Stimulated activated CD8-positive, alpha-beta memory T cell treated with anti-CD3 and anti-CD28 coated beads, Interleukin-2, amount 100 ng/mL, for 48 hours (primary cell): Measurements from ENCODE around the gene ADAM12.
"Not testable (repeated sequence)": the region's sequence is repeated elsewhere in the genome, so short reads cannot be mapped to it uniquely, and the experiment has no call there.

Experiments used
- DNase-seq, 2 donors: peaks; one replicate each; pipeline ENCODE4 v3.0.0-alpha.2; 2020; ENCODE audit warnings: low read depth in 2 of 2

ADAM12 gene

GRCh38 chr10:125985557-125986240 lies 402.6 kb downstream of the ADAM12 start:
- no peak for DNase-seq

DNA sequence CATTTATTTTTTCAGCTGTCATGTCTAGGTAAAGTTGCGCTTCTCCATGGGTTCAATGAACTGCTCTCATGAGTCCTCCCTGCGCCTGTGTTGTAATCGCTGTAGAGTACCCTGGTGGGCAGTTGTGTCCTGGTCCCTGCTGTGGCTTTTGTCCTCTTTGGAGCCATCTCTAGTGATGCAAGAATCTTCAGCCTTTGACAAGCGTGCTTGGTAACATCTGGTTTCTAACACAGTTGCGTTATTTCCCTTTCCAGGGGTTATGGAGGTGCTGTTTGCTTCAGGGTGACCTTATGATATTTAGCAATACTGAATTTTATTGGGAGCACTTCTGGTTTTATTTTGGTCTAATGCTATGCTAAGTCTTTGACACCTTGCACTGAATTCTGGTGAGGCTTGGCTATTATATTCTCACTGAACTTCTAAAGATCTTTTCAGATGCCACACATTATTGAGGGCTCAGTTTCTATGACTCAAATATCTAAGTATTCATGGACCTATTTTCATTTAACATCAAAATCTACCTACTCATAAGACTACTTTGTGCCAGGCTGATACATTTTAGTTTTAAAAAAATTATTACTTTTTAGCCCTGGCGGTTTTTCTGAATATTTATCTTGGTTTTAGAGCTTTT lies 403.3 kb downstream of the ADAM12 start:
- no peak for DNase-seq

DNA sequence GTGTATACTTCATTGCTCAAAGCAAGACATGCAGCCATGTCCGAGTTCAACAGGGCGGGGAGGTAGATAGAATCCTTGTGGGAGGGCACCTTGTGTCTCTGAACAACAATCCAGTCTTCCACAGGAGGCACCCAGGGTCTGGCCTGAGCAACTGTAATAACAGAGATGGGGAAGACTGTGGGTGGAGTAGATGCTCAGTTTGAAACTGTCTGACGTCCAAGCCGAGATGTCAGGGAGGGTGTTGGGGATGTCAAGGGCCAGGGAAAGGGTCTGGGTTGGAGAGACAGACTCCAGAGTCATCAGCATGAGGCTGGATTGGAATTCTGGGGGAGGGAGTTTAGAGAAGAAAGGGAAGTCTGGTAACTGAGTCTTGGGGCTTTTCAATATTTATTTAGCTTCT lies 403.9 kb downstream of the ADAM12 start:
- DNase-seq, result no peak

- no peak for DNase-seq
Observed at GRCh38 chr10:125983656-125984055, 404.6 kb downstream of the ADAM12 start.

DNA sequence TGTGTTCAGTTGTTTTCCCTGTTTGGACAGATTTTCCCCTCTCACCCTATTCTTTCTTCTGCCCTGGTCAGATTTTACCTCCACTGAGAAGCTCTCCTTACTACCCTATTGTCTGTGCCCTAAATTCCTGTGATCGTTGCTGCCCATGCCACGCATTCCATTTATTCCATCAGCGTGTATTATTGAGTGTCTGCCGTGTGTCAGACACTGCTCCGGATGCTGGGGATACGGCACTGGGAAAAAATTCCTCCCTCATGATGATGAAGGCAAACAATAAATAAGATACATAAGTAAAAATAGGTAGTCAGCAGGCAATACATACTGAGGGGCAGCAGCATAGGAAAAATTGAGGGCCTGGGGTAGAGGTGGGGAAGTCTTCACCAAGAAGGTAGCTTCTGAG lies 405.1 kb downstream of the ADAM12 start:
- no peak for DNase-seq

DNA sequence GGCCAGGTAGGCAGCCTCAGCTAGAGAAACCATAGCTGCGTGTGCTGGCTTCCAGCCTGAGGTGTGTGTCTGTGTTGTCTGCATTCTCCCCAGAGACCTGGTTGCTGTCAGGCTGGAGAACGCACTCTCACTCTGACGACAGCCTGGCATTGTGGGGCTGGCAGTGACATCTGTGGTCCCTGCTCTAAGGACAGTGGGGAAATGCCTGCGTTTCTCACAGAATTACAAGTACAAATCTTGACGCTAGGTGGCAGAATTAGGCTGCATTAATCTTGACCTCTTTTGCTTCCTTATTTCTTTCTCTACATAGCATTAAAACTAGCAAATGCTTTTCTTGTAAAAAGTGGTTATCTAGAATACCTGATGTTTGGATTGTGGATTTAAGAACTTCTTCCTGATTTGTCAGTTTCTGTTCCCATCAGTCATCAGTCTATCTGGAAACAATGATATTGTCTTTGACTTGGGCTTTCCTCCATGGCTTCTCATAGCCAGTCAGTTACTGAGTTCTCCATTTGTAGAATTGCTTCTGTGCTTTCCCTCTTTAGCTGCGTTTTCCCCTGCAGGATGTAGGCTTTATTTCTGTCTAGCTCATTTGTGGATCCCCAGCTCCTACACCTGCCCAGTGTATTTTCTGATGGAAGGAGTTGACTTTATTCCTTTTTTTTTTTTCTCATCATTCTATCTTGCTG lies 405.9 kb downstream of the ADAM12 start:
- no peak for DNase-seq

DNA sequence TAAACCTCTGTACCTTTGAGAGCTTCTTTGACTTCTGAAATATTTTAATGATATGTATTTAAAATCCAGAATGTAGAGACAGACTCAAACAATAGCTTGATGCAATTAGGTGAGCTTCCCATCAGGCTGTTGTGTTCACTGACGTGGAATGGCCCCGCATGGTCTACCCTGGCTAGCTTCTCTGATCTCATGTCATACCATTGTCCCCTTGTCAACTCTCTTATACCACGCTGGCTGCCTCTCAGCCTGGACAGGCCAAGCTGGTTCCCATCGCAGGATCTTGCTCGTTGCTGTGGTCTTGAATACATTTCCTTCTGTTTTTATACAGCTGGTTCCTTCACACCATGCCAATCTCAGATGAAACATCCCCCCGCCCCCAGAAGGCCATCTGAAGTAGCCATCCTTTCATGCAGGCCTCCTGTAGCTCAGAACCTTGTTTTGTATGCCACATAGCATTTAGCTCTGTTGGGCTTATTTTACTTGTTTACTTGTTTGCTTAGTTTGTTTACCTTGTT lies 407.7 kb downstream of the ADAM12 start:
- no peak for DNase-seq

GRCh38 chr10:125979976-125980375 lies 408.3 kb downstream of the ADAM12 start:
- DNase-seq, result no peak

DNA sequence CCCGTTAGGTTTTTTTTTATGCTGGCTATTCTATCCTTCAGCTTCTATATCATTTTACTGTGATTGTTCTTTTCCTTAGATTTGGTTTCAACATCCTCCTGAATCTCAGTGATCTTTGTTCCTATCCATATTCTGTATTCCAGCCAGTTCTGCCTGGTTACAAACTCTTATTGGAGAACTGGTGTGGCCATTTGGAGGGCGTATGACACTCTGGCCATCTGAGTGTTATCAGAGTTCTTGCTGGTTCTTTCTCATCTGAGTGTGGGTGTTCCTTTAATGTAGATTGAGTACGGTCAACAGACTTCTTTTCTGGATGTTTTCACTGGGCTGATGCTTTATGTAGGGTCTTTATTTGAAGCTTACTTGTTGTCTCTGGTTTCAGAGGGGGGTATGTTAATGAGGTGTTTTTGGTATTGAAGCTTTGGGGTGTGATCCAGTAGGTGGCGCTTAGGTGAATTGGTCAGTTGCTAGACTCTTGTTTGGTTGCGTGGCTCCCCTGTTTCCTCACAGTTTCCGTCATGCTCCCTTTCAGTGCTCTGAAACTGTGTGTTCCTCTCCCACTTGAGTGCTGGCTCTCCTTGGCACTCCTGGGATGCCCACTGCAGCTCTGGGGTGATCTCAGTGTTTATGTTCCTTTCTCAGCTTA lies 411.2 kb downstream of the ADAM12 start:
- no peak for DNase-seq

DNA sequence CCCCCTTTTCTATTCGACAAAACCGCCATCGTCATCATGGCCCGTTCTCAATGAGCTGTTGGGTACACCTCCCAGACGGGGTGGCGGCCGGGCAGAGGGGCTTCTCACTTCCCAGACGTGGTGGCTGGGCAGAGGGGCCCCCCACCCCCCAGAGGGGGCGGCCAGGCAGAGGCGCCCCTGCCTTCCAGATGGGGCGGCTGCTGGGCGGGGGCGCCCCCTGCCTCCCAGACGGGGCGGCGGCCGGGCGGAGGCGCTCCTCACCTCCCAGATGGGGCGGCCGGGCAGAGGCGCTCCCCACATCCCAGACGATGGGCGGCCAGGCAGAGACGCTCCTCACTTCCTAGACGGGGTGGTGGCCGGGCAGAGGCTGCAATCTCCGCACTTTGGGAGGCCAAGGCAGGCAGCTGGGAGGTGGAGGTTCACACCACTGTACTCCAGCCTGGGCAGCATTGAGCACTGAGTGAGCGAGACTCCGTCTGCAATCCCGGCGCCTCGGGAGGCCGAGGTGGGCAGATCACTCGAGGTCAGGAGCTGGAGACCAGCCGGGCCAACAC lies 418.1 kb downstream of the ADAM12 start:
- DNase-seq, result not testable (repeated sequence)

DNA sequence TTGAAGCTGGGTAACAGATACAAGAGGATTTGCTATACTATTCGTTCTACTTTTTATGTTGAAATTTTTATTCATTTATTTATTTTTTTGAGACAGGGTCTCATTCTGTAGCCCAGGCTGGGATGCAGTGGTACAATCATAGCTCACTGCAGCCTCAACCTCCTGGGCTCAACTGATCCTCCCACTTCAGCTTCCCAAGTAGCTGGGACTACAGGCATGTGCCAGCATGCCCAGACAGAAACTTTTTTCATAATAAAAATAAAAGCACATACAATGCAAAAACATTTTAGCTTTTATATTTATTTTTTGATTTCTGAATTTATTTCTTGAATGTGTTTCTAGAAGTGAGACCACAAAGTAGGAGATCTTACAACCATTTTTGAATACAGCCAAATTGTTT lies 420.7 kb downstream of the ADAM12 start:
- DNase-seq, result no peak

GRCh38 chr10:125964558-125964957 lies 423.7 kb downstream of the ADAM12 start:
- no peak for DNase-seq
